ENCODE data around the gene BPTF.
"Not testable (repeated sequence)": the region's sequence is repeated elsewhere in the genome, so short reads cannot be mapped to it uniquely, and the experiment has no call there.

BPTF gene

DNA sequence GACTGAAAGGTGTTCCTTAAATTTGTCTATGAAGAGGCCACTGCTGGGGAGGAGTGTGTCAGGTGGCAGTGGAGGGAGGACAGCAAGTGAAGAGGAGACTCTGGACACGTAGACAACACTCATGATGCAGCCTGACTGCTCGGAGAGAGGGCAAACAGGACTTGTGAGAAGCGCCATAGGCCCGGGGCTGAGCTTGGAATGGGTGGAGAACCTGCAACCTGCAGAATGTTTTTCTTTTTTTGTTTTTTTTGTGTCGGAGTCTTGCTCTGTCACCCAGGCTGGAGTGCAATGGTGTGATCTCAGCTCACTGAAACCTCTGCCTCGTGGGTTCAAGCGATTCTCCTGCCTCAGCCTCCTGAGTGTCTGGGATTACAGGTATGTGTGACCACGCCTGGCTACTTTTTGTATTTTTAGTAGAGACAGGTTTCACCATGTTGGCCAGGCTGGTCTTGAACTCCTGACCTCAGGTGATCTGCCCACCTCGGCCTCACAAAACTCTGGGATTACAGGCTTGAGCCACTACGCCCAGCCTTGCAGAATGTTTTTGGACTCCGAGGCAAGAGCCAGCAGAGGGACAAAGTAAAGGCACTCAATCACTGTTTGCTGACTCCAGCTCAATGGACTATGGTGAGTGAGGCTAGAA, 189.9 kb downstream of the BPTF start:
- DNase-seq (ENCODE audit: low read depth): no peak

DNA sequence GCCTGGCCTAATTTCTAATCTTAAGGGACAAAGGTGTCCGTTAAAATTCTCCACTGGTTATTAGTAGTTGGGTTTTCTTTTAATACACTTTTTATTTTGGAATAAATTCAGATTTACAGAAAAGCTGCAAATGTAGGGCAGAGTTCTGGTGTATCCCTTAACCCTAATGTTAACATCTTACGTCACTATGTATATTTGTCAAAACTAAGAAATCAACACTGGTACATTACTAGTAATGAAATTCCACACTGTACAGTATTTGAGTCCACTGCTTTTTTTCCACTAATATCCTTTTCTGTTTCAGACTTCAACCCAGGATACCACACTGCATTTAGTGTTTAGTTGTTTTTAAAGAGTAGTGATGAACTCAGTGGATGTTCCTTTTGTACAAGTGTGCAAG, 191.5 kb downstream of the BPTF start:
- no peak for DNase-seq (ENCODE audit: low read depth)

DNA sequence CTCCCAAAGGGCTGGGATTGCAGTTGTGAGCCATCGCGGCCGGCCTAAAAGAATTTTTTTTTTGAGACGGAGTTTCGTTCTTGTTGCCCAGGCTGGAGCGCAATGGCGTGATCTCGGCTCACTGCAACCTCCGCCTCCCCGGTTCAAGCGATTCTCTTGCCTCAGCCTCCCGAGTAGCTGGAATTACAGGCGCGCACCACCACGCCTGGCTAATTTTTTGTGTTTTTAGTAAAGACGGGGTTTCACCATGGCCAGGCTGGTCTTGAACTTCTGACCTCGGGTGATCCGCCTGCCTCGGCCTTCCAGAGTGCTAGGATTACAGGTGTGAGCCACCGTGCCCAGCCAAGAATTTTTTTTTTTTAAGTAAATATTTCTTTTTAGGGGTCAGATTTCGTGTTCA, 193.2 kb downstream of the BPTF start:
- DNase-seq (ENCODE audit: low read depth): not testable (repeated sequence)

DNA sequence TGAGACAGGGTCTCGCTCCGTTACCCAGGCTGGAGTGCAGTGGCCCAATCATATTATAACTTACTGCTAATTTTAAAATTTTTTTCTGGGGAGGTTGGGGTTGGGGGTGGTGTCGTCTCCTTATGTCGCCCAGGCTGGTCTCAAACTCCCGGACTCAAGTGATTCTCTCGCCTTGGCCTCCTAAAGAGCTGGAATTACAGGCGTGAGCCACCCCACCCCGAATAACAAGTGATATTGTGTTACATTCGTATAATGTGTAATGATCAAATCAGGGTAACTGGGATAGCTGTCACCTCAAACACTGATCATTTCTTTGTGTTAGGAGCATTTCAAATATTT, 194.0 kb downstream of the BPTF start:
- no peak for DNase-seq (ENCODE audit: low read depth)

DNA sequence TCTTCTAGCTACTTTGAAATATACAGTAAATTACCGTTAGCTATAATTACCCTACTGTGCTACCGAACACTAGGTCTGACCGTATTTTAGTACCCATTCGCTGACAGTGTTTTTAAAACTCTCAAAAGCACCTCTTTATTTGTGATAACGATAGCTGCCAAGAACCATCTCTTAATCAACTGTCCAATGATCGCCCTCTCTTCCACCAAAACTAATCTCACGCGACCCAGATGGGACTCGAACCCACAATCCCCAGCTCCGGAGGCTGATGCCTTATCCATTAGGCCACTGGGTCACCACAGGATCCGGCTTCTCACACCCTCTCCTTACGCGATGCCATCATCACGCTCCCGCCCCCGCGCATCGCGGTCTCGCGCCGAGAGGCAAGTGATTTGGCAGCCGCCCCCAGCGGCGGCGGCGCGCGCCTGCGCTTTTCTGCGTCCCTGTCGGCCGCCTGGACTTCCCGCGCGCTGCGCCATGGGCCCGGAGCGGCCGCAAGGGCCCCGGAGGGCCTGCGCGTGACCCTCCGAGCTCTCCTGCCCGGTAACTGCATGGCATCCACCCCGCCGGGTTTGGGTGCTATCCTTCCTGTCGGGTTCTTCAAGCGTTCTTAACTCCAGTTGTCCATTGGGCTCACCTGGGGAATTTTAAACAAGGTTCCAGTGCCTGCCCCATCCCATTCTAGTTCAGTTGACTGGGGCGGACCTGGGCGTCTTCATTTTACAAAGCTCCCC, 194.5 kb downstream of the BPTF start:
- peak; percentile 100 for DNase-seq (ENCODE audit: low read depth)

DNA sequence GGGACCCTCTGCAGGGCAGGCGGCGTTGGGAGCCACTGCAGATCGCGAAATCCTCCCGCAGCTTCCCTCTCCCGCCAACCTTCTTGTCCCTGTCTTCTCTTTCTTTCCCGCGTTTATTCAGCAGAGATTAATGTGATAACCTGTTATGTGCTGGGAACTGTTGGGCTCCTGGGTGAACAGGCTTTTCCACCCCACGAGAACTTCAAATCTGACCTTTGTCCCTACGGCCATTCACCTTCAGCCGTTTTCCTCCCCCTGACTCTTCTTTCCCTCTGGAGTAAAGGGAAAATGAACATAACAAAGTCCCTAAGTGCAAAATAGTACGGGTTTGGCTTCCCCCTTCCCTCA, 195.1 kb downstream of the BPTF start:
- DNase-seq (ENCODE audit: low read depth): no peak

DNA sequence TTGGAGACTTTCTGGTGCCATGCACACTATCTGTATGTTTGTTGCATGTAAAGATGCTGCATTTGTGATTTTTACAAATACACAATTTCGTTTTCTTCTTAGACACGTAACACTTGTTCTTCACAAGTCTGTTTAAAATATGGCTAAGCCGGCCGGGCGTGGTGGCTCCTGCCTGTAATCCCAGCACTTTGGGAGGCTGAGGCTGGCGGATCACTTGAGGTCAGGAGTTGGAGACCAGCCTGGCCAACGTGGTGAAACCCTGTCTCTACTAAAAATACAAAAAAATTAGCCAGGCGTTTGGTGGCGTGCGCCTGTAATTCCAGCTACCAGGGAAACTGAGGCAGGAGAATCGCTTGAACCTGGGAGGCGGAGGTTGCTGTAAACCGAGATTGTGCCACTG, 195.5 kb downstream of the BPTF start:
- not testable (repeated sequence) for DNase-seq (ENCODE audit: low read depth)

DNA sequence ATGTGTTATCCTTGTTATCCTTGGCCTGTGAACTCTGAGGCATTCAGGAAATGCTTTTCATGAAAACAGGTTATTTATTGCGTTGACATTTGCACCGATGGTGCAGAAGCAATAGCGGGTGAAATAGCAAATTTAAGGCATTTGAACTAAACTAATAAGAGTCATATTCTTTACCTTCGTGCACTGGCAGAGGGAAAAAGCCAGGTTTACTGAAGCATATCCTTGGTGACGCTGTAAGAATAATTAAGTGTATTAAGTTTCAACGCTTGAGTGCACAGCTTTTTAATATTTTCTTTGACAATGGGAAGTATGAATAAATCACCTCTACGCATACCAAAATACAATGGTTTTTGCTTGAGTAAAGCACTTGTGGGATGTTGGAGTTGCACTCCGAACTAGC, 196.7 kb downstream of the BPTF start:
- no peak for DNase-seq (ENCODE audit: low read depth)

DNA sequence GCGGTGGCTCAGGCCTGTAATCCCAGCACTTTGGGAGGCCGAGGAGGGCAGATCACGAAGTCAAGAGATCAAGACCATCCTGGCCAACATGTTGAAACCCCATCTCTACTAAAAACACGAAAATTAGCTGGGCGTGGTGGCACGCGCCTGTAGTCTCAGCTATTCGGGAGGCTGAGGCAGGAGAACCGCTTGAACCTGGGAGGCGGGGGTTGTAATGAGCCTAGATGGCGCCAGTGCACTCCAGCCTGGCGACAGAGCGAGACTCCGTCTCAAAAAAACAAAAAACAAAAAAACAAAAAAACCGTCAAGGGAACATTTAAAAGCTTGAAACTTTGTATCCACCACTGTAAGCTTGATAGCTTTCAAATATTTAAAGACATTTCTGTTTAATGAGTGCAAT, 197.2 kb downstream of the BPTF start:
- not testable (repeated sequence) for DNase-seq (ENCODE audit: low read depth)

DNA sequence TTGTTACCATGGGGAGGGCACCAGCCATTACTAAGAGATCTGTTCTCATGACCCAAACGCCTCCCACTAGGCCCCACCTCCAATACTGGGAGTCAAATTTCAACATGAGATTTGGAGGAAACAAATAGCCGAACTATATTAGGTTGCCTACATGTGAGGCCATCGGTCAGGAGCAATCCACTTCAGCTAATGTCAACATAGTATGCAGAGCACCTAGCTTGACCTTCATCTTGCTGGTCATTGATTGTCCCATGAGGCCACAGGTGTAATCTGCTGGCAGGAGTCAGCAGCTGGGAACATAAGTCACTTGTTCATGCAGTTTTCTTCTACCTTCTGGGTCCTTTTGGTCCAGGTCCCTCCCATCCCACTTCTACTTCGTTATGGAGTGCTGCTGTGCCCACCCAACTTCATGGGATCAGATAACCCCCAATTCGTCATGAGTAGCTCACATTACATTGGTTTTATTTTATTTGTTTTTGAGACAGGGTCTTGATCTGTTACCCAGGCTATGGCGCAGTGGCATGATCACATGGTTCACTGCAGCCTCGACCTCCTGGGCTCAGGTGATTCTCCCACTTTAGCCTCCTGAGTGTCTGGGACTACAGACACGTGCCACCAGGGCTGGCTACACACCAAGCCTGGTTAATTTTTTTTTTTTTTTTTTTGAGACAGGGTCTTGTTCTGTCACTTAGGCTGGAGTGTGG, 204.4 kb downstream of the BPTF start:
- no peak for DNase-seq (ENCODE audit: low read depth)
